ENCODE results near the gene FST. TPM values are rescaled to one million over a fixed set of nuclear protein-coding genes. Genes with fewer than 3 reads are reported as not detected.

FST gene
- total and polyA plus RNA-seq, 11 donors, result 0.22 to 4.8 (median 2.0) TPM

DNA sequence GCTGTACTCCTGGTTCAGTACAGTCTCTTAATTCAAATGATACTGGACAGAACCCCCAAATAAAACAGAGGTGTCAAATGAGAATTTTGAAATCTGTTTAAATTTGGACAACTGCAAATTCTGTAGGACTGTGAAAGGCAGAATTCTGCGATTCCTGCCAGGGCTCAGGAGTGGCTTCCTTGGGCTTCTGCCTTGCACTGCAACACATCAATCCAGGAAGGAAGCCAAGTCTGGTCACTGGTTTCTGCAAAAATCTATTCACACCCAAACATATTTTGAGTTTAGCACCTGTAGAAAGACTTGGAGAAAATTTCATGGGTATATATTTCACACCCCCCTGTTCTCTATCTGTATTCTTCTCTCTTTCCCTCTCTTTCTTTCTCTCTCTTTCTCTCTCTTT, 37.5 kb upstream of the FST start:
- DNase-seq (no peak), ATAC-seq (no peak)
- intact Hi-C loops (cut with DNase I), result no loop called here
- Histone ChIP-seq H3K9me3 (no peaks in the 10 kb centered on the region), H3K27ac (no peak overlapping the region), H3K4me1 (no peaks in the 10 kb centered on the region), H3K27me3 (no peaks in the 10 kb centered on the region), H3K36me3 (no peaks in the 10 kb centered on the region), H3K4me3 (no peak overlapping the region)
- TF ChIP-seq, protein P1, sequence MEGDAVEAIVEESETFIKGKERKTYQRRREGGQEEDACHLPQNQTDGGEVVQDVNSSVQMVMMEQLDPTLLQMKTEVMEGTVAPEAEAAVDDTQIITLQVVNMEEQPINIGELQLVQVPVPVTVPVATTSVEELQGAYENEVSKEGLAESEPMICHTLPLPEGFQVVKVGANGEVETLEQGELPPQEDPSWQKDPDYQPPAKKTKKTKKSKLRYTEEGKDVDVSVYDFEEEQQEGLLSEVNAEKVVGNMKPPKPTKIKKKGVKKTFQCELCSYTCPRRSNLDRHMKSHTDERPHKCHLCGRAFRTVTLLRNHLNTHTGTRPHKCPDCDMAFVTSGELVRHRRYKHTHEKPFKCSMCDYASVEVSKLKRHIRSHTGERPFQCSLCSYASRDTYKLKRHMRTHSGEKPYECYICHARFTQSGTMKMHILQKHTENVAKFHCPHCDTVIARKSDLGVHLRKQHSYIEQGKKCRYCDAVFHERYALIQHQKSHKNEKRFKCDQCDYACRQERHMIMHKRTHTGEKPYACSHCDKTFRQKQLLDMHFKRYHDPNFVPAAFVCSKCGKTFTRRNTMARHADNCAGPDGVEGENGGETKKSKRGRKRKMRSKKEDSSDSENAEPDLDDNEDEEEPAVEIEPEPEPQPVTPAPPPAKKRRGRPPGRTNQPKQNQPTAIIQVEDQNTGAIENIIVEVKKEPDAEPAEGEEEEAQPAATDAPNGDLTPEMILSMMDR (IDR thresholded peaks at IDR 0.05), result no peak
- TF ChIP-seq POLR2A (IDR thresholded peaks at IDR 0.05), result no peak
- 70 to 88% (median 82%) methylated on average over 1 of the region's 1 CpG for WGBS, 4 donors

DNA sequence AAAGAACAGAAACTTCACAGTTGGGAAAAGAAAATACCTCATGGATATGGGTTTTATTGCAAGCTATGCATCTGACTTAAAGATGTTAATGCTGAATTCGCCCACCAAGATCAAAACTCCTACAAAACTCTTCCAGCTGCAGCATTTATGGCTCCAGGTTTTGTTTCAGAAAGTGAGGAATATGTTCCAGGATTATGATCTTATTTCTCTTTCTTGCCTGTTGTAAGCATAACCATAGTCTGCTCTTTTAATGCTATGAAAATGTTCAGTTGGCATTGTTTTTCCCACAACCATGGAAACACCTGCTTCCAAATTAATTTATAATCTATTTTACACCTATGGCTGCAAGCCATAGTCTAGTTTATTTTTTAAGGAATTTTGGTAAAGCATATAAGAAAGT, 34.9 kb upstream of the FST start:
- TF ChIP-seq, protein P1 (IDR thresholded peaks at IDR 0.05), result no peak
- no peak for TF ChIP-seq POLR2A (IDR thresholded peaks at IDR 0.05)
- H3K9me3 ChIP-seq, result no peaks in the 10 kb centered on the region
- H3K4me3 ChIP-seq, result no peak overlapping the region
- no peaks in the 10 kb centered on the region for H3K36me3 ChIP-seq
- no peak for ATAC-seq
- no peaks in the 10 kb centered on the region for H3K4me1 ChIP-seq
- 64 to 86% (median 75%) methylated on average over 1 of the region's 1 CpG for WGBS, 4 donors
- intact Hi-C loops (cut with DNase I), result no loop called here
- no peak overlapping the region for H3K27ac ChIP-seq
- DNase-seq, result no peak
- no peaks in the 10 kb centered on the region for H3K27me3 ChIP-seq

DNA sequence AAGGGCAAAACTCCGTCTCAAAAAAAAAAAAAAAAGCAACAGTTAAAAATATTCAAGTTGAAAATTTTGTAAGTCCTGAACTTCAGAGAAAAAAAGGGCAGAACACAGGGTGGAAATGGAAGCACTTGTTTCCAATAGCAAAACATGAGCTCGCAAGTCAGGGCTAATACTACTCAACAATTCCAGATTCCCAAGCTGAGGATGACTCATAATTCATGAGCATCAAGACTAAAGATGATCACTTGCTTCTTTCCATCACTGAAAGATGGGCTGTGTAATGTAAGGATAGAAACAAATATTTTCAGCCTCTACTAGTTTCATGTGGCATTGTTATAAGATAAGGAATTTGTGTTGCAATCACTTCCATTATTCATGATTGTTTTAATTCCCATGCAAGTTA, 33.5 kb upstream of the FST start:
- Histone ChIP-seq H3K4me3 (no peak overlapping the region), H3K27me3 (peaks cover 0 to 5% (median 0%) of the 10 kb centered on the region in 9 donors), H3K36me3 (no peaks in the 10 kb centered on the region), H3K4me1 (no peaks in the 10 kb centered on the region), H3K9me3 (no peaks in the 10 kb centered on the region), H3K27ac (no peak overlapping the region)
- no peak for TF ChIP-seq POLR2A (IDR thresholded peaks at IDR 0.05)
- TF ChIP-seq, protein P1 (IDR thresholded peaks at IDR 0.05), result no peak
- no peak for ATAC-seq
- DNase-seq, result no peak
- 90 to 96% (median 93%) methylated on average over 2 of the region's 2 CpGs for WGBS, 4 donors
- intact Hi-C loops (cut with DNase I), result no loop called here

DNA sequence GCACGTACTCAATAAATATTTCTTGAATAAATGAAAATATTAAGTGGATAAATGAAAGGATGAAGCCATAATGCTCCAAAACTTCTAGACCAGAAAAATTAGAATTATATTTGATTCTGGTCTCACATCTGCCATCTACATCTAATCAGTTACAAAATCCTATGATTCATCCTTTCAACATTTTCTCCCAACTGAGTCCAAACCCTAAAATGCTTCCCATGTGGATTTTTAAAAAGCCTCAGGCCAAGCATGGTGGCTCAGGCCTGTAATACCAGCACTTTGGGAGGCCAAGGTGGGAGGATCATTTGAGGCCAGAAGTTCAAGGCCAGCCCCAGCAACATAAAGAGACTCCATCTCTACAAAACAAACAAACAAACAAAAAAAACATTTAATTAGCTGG, 31.6 kb upstream of the FST start:
- ATAC-seq (no peak), DNase-seq (no peak)
- H3K36me3 ChIP-seq, result no peaks in the 10 kb centered on the region
- intact Hi-C loops (cut with DNase I), result no loop called here
- no peaks in the 10 kb centered on the region for H3K9me3 ChIP-seq
- no peak overlapping the region for H3K27ac ChIP-seq
- peaks cover 0 to 5% (median 0%) of the 10 kb centered on the region in 9 donors for H3K27me3 ChIP-seq
- H3K4me1 ChIP-seq, result no peaks in the 10 kb centered on the region
- WGBS, 4 donors, result 89 to 95% (median 93%) methylated on average over 1 of the region's 1 CpG
- H3K4me3 ChIP-seq, result no peak overlapping the region
- no peak for TF ChIP-seq POLR2A (IDR thresholded peaks at IDR 0.05)
- TF ChIP-seq, protein P1 (IDR thresholded peaks at IDR 0.05), result no peak
